ENCODE data around the gene MUTYH. TPM values are rescaled to one million over a fixed set of nuclear protein-coding genes. Genes with fewer than 3 reads are reported as not detected.

Gene MUTYH
- total RNA-seq, 1 donor from 2014 or later: 33.7 TPM

GRCh38 chr1:45359882-45360513, 19.8 kb upstream of the MUTYH start:
- no peaks in the 10 kb centered on the region for H3K36me3 Mint-ChIP-seq (ENCODE audit: unreplicated experiment)
- H3K27me3 Mint-ChIP-seq (ENCODE audit: unreplicated experiment): no peaks in the 10 kb centered on the region
- no peaks in the 10 kb centered on the region for H3K9me3 Mint-ChIP-seq (ENCODE audit: unreplicated experiment)
- TF ChIP-seq CTCF (IDR thresholded peaks at IDR 0.05; ENCODE audit: partially characterized antibody, unreplicated experiment): peak; percentile 72
- peak; percentile 31 for DNase-seq
- H3K4me3 Mint-ChIP-seq (ENCODE audit: unreplicated experiment): no peak overlapping the region
- no peak overlapping the region for H3K27ac Mint-ChIP-seq (ENCODE audit: unreplicated experiment)
- H3K4me1 Mint-ChIP-seq (ENCODE audit: low read depth, unreplicated experiment): no peaks in the 10 kb centered on the region

GRCh38 chr1:45356186-45356585, 15.9 kb upstream of the MUTYH start:
- H3K36me3 Mint-ChIP-seq (ENCODE audit: unreplicated experiment): no peaks in the 10 kb centered on the region

GRCh38 chr1:45355683-45356082, 15.4 kb upstream of the MUTYH start:
- DNase-seq: no peak
- Mint-ChIP-seq H3K27me3 (ENCODE audit: unreplicated experiment) (no peaks in the 10 kb centered on the region), H3K9me3 (ENCODE audit: unreplicated experiment) (no peaks in the 10 kb centered on the region), H3K27ac (ENCODE audit: unreplicated experiment) (no peak overlapping the region), H3K36me3 (ENCODE audit: unreplicated experiment) (no peaks in the 10 kb centered on the region), H3K4me3 (ENCODE audit: unreplicated experiment) (no peak overlapping the region), H3K4me1 (ENCODE audit: low read depth, unreplicated experiment) (no peaks in the 10 kb centered on the region)
- TF ChIP-seq CTCF (IDR thresholded peaks at IDR 0.05; ENCODE audit: partially characterized antibody, unreplicated experiment): no peak

More at GRCh38 chr1:45356186-45356585, 15.9 kb upstream of the MUTYH start:
- no peaks in the 10 kb centered on the region for H3K27me3 Mint-ChIP-seq (ENCODE audit: unreplicated experiment)
- no peak overlapping the region for H3K27ac Mint-ChIP-seq (ENCODE audit: unreplicated experiment)
- no peak for DNase-seq
- H3K4me1 Mint-ChIP-seq (ENCODE audit: low read depth, unreplicated experiment): no peaks in the 10 kb centered on the region
- TF ChIP-seq CTCF (IDR thresholded peaks at IDR 0.05; ENCODE audit: partially characterized antibody, unreplicated experiment): no peak
- no peak overlapping the region for H3K4me3 Mint-ChIP-seq (ENCODE audit: unreplicated experiment)
- no peaks in the 10 kb centered on the region for H3K9me3 Mint-ChIP-seq (ENCODE audit: unreplicated experiment)

- no peaks in the 10 kb centered on the region for H3K36me3 Mint-ChIP-seq (ENCODE audit: unreplicated experiment)
- no peak for TF ChIP-seq CTCF (IDR thresholded peaks at IDR 0.05; ENCODE audit: partially characterized antibody, unreplicated experiment)
- H3K27ac Mint-ChIP-seq (ENCODE audit: unreplicated experiment): no peak overlapping the region
- peaks cover 2% of the 10 kb centered on the region for H3K27me3 Mint-ChIP-seq (ENCODE audit: unreplicated experiment)
- H3K4me3 Mint-ChIP-seq (ENCODE audit: unreplicated experiment): no peak overlapping the region
- no peak for DNase-seq
- no peaks in the 10 kb centered on the region for H3K9me3 Mint-ChIP-seq (ENCODE audit: unreplicated experiment)
- no peaks in the 10 kb centered on the region for H3K4me1 Mint-ChIP-seq (ENCODE audit: low read depth, unreplicated experiment)
These were observed 14.6 kb upstream of the MUTYH start for GRCh38 chr1:45354838-45355237.

GRCh38 chr1:45353685-45354084, 13.4 kb upstream of the MUTYH start:
- no peak for TF ChIP-seq CTCF (IDR thresholded peaks at IDR 0.05; ENCODE audit: partially characterized antibody, unreplicated experiment)
- Mint-ChIP-seq H3K4me1 (ENCODE audit: low read depth, unreplicated experiment) (no peaks in the 10 kb centered on the region), H3K9me3 (ENCODE audit: unreplicated experiment) (no peaks in the 10 kb centered on the region), H3K36me3 (ENCODE audit: unreplicated experiment) (no peaks in the 10 kb centered on the region), H3K4me3 (ENCODE audit: unreplicated experiment) (no peak overlapping the region), H3K27ac (ENCODE audit: unreplicated experiment) (no peak overlapping the region), H3K27me3 (ENCODE audit: unreplicated experiment) (peaks cover 4% of the 10 kb centered on the region)
- no peak for DNase-seq

Measured in glutamatergic neuron (in vitro differentiated cells).